ENCODE data around the gene GATD1. TPM values are rescaled to one million over a fixed set of nuclear protein-coding genes. Genes with fewer than 3 reads are reported as not detected.

GATD1 gene
- total and polyA plus RNA-seq, 10 of the 15 experiments (the other 5 are each of a cell fraction or from before 2014, with no cell fraction given) = 1.2 to 92.6 (median 22.3) TPM

DNA sequence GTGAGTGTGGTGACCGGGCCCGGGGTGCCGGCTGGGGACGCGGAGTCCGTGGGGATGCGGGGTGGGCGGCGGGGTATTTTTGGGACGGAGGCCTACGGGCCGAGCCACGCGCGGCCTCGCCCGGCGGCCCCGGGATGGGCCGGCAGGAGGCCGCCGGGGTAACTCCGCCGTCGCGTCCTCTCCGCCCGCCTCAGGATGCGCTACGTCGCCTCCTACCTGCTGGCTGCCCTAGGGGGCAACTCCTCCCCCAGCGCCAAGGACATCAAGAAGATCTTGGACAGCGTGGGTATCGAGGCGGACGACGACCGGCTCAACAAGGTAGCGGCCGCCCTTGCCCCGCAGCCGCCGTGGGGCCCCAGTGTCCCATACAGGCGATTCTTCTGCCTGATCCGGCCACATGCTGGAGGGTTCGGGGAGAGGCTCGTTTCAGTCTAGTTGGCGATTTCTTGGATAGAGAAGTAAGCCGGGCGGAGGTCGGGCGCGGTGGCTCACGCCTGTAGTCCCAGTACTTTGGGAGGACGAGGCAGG is 32.8 kb upstream of the GATD1 start:
- in situ Hi-C loops (cut with MboI) (loop anchor here (25.0 kb wide), 1 partner anchor 1577 kb away; the partner anchor contains the start of gene CD81), intact Hi-C loops (cut with micrococcal nuclease; ENCODE audit: unreplicated experiment) (no loop called here)
- ChIA-PET CTCF (interaction anchor here (1.2 to 1.3 kb wide), 2 partner anchors 9 to 34 kb away, joined by 3 to 4 read pairs; no protein-coding TSS in a partner anchor), SMC1A (ENCODE audit: uncharacterized antibody, unreplicated experiment) (interaction anchor here (1.3 to 1.9 kb wide), 2 partner anchors 9 to 10 kb away, joined by 4 to 5 read pairs; partner anchors contain the start of gene PNPLA2), RAD21 (ENCODE audit: unreplicated experiment) (interaction anchor here (0.7 to 1.7 kb wide), 4 partner anchors 9 to 33 kb away, joined by 3 to 13 read pairs (median 6); partner anchors contain the start of genes PNPLA2 and TSPAN4), POLR2A (interaction anchor here (0.7 to 3.3 kb wide), 8 partner anchors 9 to 235 kb away, joined by 4 to 32 read pairs (median 6); partner anchors contain the start of genes DEAF1, PNPLA2, TMEM80 and TSPAN4)
- Histone ChIP-seq H3K27ac (ENCODE audit: control insufficient read depth, insufficient read depth) (peak overlapping the region; percentile 99), H2AFZ (ENCODE audit: control insufficient read depth, low read depth, low read length) (peak overlapping the region; percentile 100; the same call in 1 of the 2 replicates), H3K4me2 (ENCODE audit: control insufficient read depth, insufficient read depth) (peak overlapping the region; percentile 78), H3K4me1 (ENCODE audit: control insufficient read depth, insufficient read depth, low read length) (peaks cover 7% of the 10 kb centered on the region; the same call in 1 of the 2 replicates), H4K20me1 (ENCODE audit: control insufficient read depth, insufficient read depth) (peaks cover 8% of the 10 kb centered on the region; the same call in 1 of the 2 replicates), H3K4me3 (peak overlapping the region; percentile 98), H3K27me3 (replicated peaks in 1 of 2; ENCODE audit: control insufficient read depth in 2 of 2, insufficient read depth in 2 of 2, low read length in 1 of 2) (no peaks in the 10 kb centered on the region), H3K79me2 (ENCODE audit: control insufficient read depth, insufficient read depth, low read length) (peaks cover 38% of the 10 kb centered on the region), H3K36me3 (ENCODE audit: control insufficient read depth in 2 of 2, insufficient read depth in 2 of 2, low read length in 1 of 2) (peaks cover 8 to 26% of the 10 kb centered on the region in 2 experiments; a peak in 3 of 4 replicates), H3K9me3 (replicated peaks; ENCODE audit: control insufficient read depth, insufficient read depth, low read length) (no peaks in the 10 kb centered on the region), H3K9ac (ENCODE audit: control insufficient read depth, insufficient read depth, low read length) (peak overlapping the region; percentile 98)
- DNase-seq (ENCODE audit: low read depth, low spot score) = no peak
- FAIRE-seq = no peak
- TF ChIP-seq, protein P1, sequence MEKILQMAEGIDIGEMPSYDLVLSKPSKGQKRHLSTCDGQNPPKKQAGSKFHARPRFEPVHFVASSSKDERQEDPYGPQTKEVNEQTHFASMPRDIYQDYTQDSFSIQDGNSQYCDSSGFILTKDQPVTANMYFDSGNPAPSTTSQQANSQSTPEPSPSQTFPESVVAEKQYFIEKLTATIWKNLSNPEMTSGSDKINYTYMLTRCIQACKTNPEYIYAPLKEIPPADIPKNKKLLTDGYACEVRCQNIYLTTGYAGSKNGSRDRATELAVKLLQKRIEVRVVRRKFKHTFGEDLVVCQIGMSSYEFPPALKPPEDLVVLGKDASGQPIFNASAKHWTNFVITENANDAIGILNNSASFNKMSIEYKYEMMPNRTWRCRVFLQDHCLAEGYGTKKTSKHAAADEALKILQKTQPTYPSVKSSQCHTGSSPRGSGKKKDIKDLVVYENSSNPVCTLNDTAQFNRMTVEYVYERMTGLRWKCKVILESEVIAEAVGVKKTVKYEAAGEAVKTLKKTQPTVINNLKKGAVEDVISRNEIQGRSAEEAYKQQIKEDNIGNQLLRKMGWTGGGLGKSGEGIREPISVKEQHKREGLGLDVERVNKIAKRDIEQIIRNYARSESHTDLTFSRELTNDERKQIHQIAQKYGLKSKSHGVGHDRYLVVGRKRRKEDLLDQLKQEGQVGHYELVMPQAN (conservative IDR thresholded peaks at IDR 0.05) = peak; percentile 73
- 0 out of 2 replicates have a peak, but pooled peaks have one; percentile 40 for TF ChIP-seq RBBP5 (conservative IDR thresholded peaks at IDR 0.05)
- TF ChIP-seq SMARCA5 (IDR thresholded peaks at IDR 0.05) = peak; percentile 15; the same call in 1 of the 2 replicates
- TF ChIP-seq NFXL1 (IDR thresholded peaks at IDR 0.05; ENCODE audit: borderline replicate concordance) = no peak
- TF ChIP-seq, protein P2, sequence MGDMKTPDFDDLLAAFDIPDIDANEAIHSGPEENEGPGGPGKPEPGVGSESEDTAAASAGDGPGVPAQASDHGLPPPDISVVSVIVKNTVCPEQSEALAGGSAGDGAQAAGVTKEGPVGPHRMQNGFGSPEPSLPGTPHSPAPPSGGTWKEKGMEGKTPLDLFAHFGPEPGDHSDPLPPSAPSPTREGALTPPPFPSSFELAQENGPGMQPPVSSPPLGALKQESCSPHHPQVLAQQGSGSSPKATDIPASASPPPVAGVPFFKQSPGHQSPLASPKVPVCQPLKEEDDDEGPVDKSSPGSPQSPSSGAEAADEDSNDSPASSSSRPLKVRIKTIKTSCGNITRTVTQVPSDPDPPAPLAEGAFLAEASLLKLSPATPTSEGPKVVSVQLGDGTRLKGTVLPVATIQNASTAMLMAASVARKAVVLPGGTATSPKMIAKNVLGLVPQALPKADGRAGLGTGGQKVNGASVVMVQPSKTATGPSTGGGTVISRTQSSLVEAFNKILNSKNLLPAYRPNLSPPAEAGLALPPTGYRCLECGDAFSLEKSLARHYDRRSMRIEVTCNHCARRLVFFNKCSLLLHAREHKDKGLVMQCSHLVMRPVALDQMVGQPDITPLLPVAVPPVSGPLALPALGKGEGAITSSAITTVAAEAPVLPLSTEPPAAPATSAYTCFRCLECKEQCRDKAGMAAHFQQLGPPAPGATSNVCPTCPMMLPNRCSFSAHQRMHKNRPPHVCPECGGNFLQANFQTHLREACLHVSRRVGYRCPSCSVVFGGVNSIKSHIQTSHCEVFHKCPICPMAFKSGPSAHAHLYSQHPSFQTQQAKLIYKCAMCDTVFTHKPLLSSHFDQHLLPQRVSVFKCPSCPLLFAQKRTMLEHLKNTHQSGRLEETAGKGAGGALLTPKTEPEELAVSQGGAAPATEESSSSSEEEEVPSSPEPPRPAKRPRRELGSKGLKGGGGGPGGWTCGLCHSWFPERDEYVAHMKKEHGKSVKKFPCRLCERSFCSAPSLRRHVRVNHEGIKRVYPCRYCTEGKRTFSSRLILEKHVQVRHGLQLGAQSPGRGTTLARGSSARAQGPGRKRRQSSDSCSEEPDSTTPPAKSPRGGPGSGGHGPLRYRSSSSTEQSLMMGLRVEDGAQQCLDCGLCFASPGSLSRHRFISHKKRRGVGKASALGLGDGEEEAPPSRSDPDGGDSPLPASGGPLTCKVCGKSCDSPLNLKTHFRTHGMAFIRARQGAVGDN (IDR thresholded peaks at IDR 0.05) = no peak
- 0 out of 2 replicates have a peak, but pooled peaks have one; percentile 59 for TF ChIP-seq NR2F1 (conservative IDR thresholded peaks at IDR 0.05)
- peak; percentile 60; the same call in 1 of the 2 replicates for TF ChIP-seq BACH1 (IDR thresholded peaks at IDR 0.05; ENCODE audit: borderline replicate concordance)
- peak in 1 of 2 experiments; percentile 14; a peak in 1 of 4 replicates for TF ChIP-seq BHLHE40 (IDR thresholded peaks at IDR 0.05; ENCODE audit: borderline replicate concordance in 1 of 2, low read depth in 2 of 2, low read length in 1 of 2)
- TF ChIP-seq DPF2 (IDR thresholded peaks at IDR 0.05) = 0 out of 2 replicates have a peak, but pooled peaks have one; percentile 17
- no peak for TF ChIP-seq ZNF207 (IDR thresholded peaks at IDR 0.05; ENCODE audit: borderline replicate concordance)
- TF ChIP-seq NR2C1 (IDR thresholded peaks at IDR 0.05) = no peak
- TF ChIP-seq SIN3A (IDR thresholded peaks at IDR 0.05; ENCODE audit: low read depth, low read length) = peak; percentile 14; the same call in 1 of the 2 replicates
- TF ChIP-seq CHD4 (IDR thresholded peaks at IDR 0.05) = no peak
- no peak for TF ChIP-seq PAX5 (IDR thresholded peaks at IDR 0.05; ENCODE audit: borderline replicate concordance, low read depth, low read length)
- 2% methylated on average over 49 of the region's 55 CpGs for WGBS (ENCODE audit: insufficient coverage, insufficient replicate concordance, low lambda C conversion rate, missing lambda C conversion rate)
- peak; percentile 9 for ATAC-seq
- TSS peak; percentile 79 for BruUV-seq (replicated peaks)

All from GM12878 (cell line).